Lower lobe of right lung (tissue), 2 donors: ENCODE data around the gene LYZ. TPM values are rescaled to one million over a fixed set of nuclear protein-coding genes. Genes with fewer than 3 reads are reported as not detected.

Source experiments
- ATAC-seq, 2 donors: fragments of 200-7000 bp; cut with Tn5 transposase; one replicate each; pipeline ENCODE4 v1.9.1; 2020 to 2022; ENCODE audit warnings: mild to moderate bottlenecking in 2 of 2, moderate library complexity in 2 of 2
- DNase-seq: peaks from one replicate; pipeline ENCODE4 v3.0.0-alpha.2; 2020
- H3K27ac ChIP-seq: fragments of 200-600 bp; one replicate; pipeline ENCODE4 v1.8.0; 2022
- H3K27me3 ChIP-seq: fragments of 200-600 bp; one replicate; pipeline ENCODE4 v1.8.0; 2022; ENCODE audit warnings: low read depth
- H3K36me3 ChIP-seq: fragments of 200-600 bp; one replicate; pipeline ENCODE4 v1.8.0; 2022; ENCODE audit warnings: mild to moderate bottlenecking
- H3K4me1 ChIP-seq: fragments of 200-600 bp; one replicate; pipeline ENCODE4 v1.8.0; 2022
- H3K4me3 ChIP-seq: fragments of 200-600 bp; one replicate; pipeline ENCODE4 v1.8.0; 2022; ENCODE audit warnings: mild to moderate bottlenecking
- H3K9me3 ChIP-seq: fragments of 200-600 bp; one replicate; pipeline ENCODE4 v1.8.0; 2022
- intact Hi-C: fragments of 100-400 bp; cut with DNase I; formaldehyde crosslinking; loops from one replicate; pipeline ENCODE4 v1.11.0; 2022
- total RNA-seq: library from RNA; stranded (reverse); fragmentation: NEBNext Ultra II Directional; extraction: Animal tissue kit (Norgen Biotek cat#: 25700); gene quantifications from one replicate; pipeline ENCODE4 v1.2.1, GENCODE V29; 2021
- TF ChIP-seq, protein P1 (sequence below): fragments of 200-600 bp; IDR thresholded peaks from one replicate; pipeline ENCODE4 v1.8.0; 2022; ENCODE audit warnings: antibody characterized with exemption, mild to moderate bottlenecking
- donor health status: DM: no; HTN: yes; CAD: no; lungs with severe emphysema.

LYZ gene
- total RNA-seq, 1 donor from 2014 or later, result 1,458 TPM

DNA sequence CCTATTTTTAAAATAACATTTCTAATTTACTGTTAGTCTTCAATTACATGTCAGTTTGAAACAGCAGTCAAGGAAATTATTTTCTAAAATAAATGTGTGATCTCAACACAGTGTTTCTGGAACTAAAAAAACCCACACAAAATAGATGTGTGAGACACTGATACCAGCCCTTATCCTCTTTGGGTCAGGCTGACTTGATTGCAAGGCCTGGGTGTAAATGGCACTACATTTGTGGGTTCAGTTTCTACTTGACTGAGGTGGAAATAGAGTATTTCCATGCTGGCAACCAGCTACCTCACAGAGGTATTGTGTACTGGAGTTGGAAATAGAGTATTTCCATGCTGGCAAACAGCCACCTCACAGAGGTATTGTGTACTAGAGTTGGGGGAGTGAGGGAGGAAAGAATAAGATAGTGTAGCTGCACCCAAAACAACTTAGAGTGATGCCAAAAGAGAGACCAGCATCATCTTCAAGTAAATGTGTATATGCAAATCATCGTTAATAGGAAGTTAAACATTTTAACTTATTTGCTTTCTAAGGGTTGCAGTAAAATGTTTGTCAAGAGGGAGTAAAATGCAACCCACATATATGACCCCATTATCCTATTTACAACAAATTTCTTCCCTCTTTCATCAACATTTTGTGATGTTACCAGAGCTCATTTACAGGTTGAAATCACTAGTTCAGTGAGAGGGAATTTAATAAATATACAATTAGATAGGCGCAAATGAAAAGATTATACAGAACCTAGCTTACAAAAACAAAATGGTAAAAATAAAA lies 10.7 kb upstream of the LYZ start:
- no peak for DNase-seq
- Histone ChIP-seq H3K4me1 (peaks cover 51% of the 10 kb centered on the region), H3K36me3 (no peaks in the 10 kb centered on the region), H3K9me3 (no peaks in the 10 kb centered on the region), H3K4me3 (no peak overlapping the region), H3K27me3 (no peaks in the 10 kb centered on the region), H3K27ac (peak overlapping the region; percentile 39)
- TF ChIP-seq, protein P1, sequence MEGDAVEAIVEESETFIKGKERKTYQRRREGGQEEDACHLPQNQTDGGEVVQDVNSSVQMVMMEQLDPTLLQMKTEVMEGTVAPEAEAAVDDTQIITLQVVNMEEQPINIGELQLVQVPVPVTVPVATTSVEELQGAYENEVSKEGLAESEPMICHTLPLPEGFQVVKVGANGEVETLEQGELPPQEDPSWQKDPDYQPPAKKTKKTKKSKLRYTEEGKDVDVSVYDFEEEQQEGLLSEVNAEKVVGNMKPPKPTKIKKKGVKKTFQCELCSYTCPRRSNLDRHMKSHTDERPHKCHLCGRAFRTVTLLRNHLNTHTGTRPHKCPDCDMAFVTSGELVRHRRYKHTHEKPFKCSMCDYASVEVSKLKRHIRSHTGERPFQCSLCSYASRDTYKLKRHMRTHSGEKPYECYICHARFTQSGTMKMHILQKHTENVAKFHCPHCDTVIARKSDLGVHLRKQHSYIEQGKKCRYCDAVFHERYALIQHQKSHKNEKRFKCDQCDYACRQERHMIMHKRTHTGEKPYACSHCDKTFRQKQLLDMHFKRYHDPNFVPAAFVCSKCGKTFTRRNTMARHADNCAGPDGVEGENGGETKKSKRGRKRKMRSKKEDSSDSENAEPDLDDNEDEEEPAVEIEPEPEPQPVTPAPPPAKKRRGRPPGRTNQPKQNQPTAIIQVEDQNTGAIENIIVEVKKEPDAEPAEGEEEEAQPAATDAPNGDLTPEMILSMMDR, result no peak
- ATAC-seq, result peak in 1 of 2 donors; percentile 31
- intact Hi-C loops, result no loop called here

- intact Hi-C loops, result no loop called here
- TF ChIP-seq, protein P1, result no peak
- H3K27me3 ChIP-seq, result no peaks in the 10 kb centered on the region
- ATAC-seq, result peak; percentile 15 to 63
- no peak overlapping the region for H3K4me3 ChIP-seq
- peaks cover 57% of the 10 kb centered on the region for H3K4me1 ChIP-seq
- H3K9me3 ChIP-seq, result no peaks in the 10 kb centered on the region
- H3K27ac ChIP-seq, result peak overlapping the region; percentile 20
- H3K36me3 ChIP-seq, result no peaks in the 10 kb centered on the region
- no peak for DNase-seq
Observed at GRCh38 chr12:69338120-69338859, 9.9 kb upstream of the LYZ start.

DNA sequence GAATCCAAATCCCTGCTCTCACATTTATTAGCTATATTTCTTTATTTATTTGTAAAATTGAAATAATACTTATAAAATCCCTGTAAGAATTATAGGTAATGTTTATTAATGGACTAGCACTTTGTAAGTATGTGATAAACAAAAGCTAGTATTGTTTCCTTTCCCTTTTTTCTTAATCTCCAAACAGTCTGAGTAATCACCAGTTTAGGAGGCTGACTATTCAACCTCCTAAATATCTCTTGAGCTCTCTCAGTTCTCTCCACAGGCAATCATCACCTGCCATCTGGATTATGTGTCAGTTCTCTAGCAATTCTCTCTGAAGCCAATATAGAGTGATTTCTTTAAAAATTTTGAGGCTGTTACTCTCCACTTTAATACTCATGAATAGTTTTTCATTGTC lies 9.2 kb upstream of the LYZ start:
- H3K4me3 ChIP-seq, result no peak overlapping the region
- H3K9me3 ChIP-seq, result no peaks in the 10 kb centered on the region
- peaks cover 59% of the 10 kb centered on the region for H3K4me1 ChIP-seq
- no peaks in the 10 kb centered on the region for H3K27me3 ChIP-seq
- H3K36me3 ChIP-seq, result no peaks in the 10 kb centered on the region
- ATAC-seq (no peak), DNase-seq (no peak)
- H3K27ac ChIP-seq, result no peak overlapping the region
- intact Hi-C loops, result no loop called here
- TF ChIP-seq, protein P1, result no peak

- H3K27ac ChIP-seq, result no peak overlapping the region
- no peaks in the 10 kb centered on the region for H3K27me3 ChIP-seq
- peaks cover 65% of the 10 kb centered on the region for H3K4me1 ChIP-seq
- no peaks in the 10 kb centered on the region for H3K9me3 ChIP-seq
- ATAC-seq (peak; percentile 41 to 54), DNase-seq (no peak)
- H3K4me3 ChIP-seq, result no peak overlapping the region
- TF ChIP-seq, protein P1, result no peak
- intact Hi-C loops, result no loop called here
- no peaks in the 10 kb centered on the region for H3K36me3 ChIP-seq
Observed at GRCh38 chr12:69339999-69340398, 8.2 kb upstream of the LYZ start.

GRCh38 chr12:69341328-69341727 lies 6.9 kb upstream of the LYZ start:
- H3K27me3 ChIP-seq, result no peaks in the 10 kb centered on the region
- H3K36me3 ChIP-seq, result no peaks in the 10 kb centered on the region
- peaks cover 65% of the 10 kb centered on the region for H3K4me1 ChIP-seq
- H3K4me3 ChIP-seq, result no peak overlapping the region
- no peak for DNase-seq
- intact Hi-C loops, result no loop called here
- H3K9me3 ChIP-seq, result no peaks in the 10 kb centered on the region
- peak; percentile 57 to 62 for ATAC-seq
- TF ChIP-seq, protein P1, result no peak
- H3K27ac ChIP-seq, result peak overlapping the region; percentile 3
